HEK293 (cell line): ENCODE data around the gene PTTG2.

Source experiments
- CTCF ChIA-PET: fragments of 350-600 bp; formaldehyde crosslinking; extraction: SDS; loops from one replicate; lab custom pipeline; 2021; ENCODE audit warnings: antibody characterized with exemption; lab: Yijun Ruan, JAX
- POLR2A ChIA-PET: fragments of 300-600 bp; formaldehyde crosslinking; extraction: SDS; loops from one replicate; lab custom pipeline; 2020; ENCODE audit warnings: antibody characterized with exemption, inconsistent platforms; lab: Yijun Ruan, JAX
- H3K27ac ChIP-seq: fragments of 200-500 bp; sonication (Bioruptor generic); 2 replicates; pipeline ENCODE4 v1.5.1; 2014; ENCODE audit warnings: low read depth, low read length, control low read depth, inconsistent platforms; ENCODE audit errors: extremely low read depth
- H3K36me3 ChIP-seq, 2 experiments: fragments of 200-500 bp in 1 of 2; sonication (Bioruptor generic) in 1 of 2; 1 replicate in 1 of 2; 2 replicates in 1 of 2; pipeline ENCODE4 v1.5.1; 2014 to 2017; ENCODE audit warnings: inconsistent platforms in 2 of 2, low read length in 2 of 2; ENCODE audit not compliant: control insufficient read depth in 2 of 2, insufficient read depth in 1 of 2
- H3K4me1 ChIP-seq: fragments of 200-500 bp; sonication (Bioruptor generic); 2 replicates; pipeline ENCODE4 v1.5.1; 2014; ENCODE audit warnings: mild to moderate bottlenecking, low read length, inconsistent platforms; ENCODE audit not compliant: control insufficient read depth, insufficient read depth
- H3K4me3 ChIP-seq: 2 replicates; pipeline ENCODE4 v1.5.1; 2011; ENCODE audit warnings: low read depth, mild to moderate bottlenecking, control low read depth, low read length, moderate library complexity
- H3K9me3 ChIP-seq: fragments of 200-500 bp; sonication (Bioruptor generic); 2 replicates; pipeline ENCODE4 v1.5.1; 2014; ENCODE audit warnings: low read depth, low read length, inconsistent platforms; ENCODE audit not compliant: control insufficient read depth, insufficient read depth
- FEZF1 ChIP-seq: fragments of 450-650 bp; formaldehyde crosslinking; IDR thresholded peaks from 2 replicates; pipeline ENCODE4 v1.5.1; 2016; ENCODE audit warnings: missing biosample characterization, missing genetic modification characterization
- IKZF3 ChIP-seq: fragments of 450-650 bp; IDR thresholded peaks from 2 replicates; pipeline ENCODE4 v1.5.0; 2018; ENCODE audit warnings: missing biosample characterization, mild to moderate bottlenecking, missing genetic modification characterization, moderate library complexity
- KLF1 ChIP-seq: fragments of 450-650 bp; formaldehyde crosslinking; IDR thresholded peaks from 2 replicates; pipeline ENCODE4 v1.5.1; 2016; ENCODE audit warnings: missing biosample characterization, missing genetic modification characterization
- MEIS1 ChIP-seq: sonication (generic); formaldehyde crosslinking; IDR thresholded peaks from 2 replicates; pipeline ENCODE4 v1.8.1; 2022; ENCODE audit warnings: missing genetic modification reagents, mild to moderate bottlenecking, borderline replicate concordance
- OVOL3 ChIP-seq: fragments of 450-650 bp; formaldehyde crosslinking; IDR thresholded peaks from 2 replicates; pipeline ENCODE4 v1.5.1; 2016; ENCODE audit warnings: missing biosample characterization, missing genetic modification characterization
- RBAK ChIP-seq: fragments of 450-650 bp; formaldehyde crosslinking; IDR thresholded peaks from 2 replicates; pipeline ENCODE4 v1.5.1; 2016; ENCODE audit warnings: missing biosample characterization, missing genetic modification characterization
- ZBTB17 ChIP-seq: fragments of 450-650 bp; formaldehyde crosslinking; IDR thresholded peaks from 2 replicates; pipeline ENCODE4 v1.5.1; 2016; ENCODE audit warnings: missing biosample characterization, missing genetic modification characterization
- ZBTB20 ChIP-seq: fragments of 450-650 bp; formaldehyde crosslinking; IDR thresholded peaks from 2 replicates; pipeline ENCODE4 v1.5.1; 2016; ENCODE audit warnings: missing biosample characterization, missing genetic modification characterization
- ZBTB21 ChIP-seq: fragments of 450-650 bp; formaldehyde crosslinking; IDR thresholded peaks from 2 replicates; pipeline ENCODE4 v1.5.1; 2017; ENCODE audit warnings: missing biosample characterization, missing genetic modification characterization
- ZBTB49 ChIP-seq: fragments of 450-650 bp; formaldehyde crosslinking; IDR thresholded peaks from 2 replicates; pipeline ENCODE4 v1.5.1; 2016; ENCODE audit warnings: missing biosample characterization, missing genetic modification characterization, low read depth
- ZBTB8A ChIP-seq: fragments of 450-650 bp; formaldehyde crosslinking; IDR thresholded peaks from 2 replicates; pipeline ENCODE4 v1.5.1; 2016; ENCODE audit warnings: missing biosample characterization, missing genetic modification characterization
- ZFHX2 ChIP-seq: fragments of 450-650 bp; formaldehyde crosslinking; conservative IDR thresholded peaks from 2 replicates; pipeline ENCODE4 v1.5.1; 2016; ENCODE audit warnings: missing biosample characterization, missing genetic modification characterization
- ZFP69B ChIP-seq: fragments of 450-650 bp; formaldehyde crosslinking; IDR thresholded peaks from 2 replicates; pipeline ENCODE4 v1.5.1; 2016; ENCODE audit warnings: missing biosample characterization, missing genetic modification characterization
- ZNF10 ChIP-seq: fragments of 450-650 bp; formaldehyde crosslinking; IDR thresholded peaks from 2 replicates; pipeline ENCODE4 v1.5.1; 2017; ENCODE audit warnings: missing biosample characterization, missing genetic modification characterization
- ZNF169 ChIP-seq: fragments of 450-650 bp; formaldehyde crosslinking; IDR thresholded peaks from 2 replicates; pipeline ENCODE4 v1.5.1; 2016; ENCODE audit warnings: missing biosample characterization, missing genetic modification characterization
- ZNF175 ChIP-seq: fragments of 450-650 bp; formaldehyde crosslinking; IDR thresholded peaks from 2 replicates; pipeline ENCODE4 v1.5.1; 2016; ENCODE audit warnings: missing biosample characterization, missing genetic modification characterization
- ZNF214 ChIP-seq: fragments of 450-650 bp; formaldehyde crosslinking; IDR thresholded peaks from 2 replicates; pipeline ENCODE4 v1.5.1; 2017; ENCODE audit warnings: missing biosample characterization, mild to moderate bottlenecking, missing genetic modification characterization, borderline replicate concordance
- ZNF266 ChIP-seq: fragments of 450-650 bp; formaldehyde crosslinking; IDR thresholded peaks from 2 replicates; pipeline ENCODE4 v1.5.1; 2016; ENCODE audit warnings: missing biosample characterization, missing genetic modification characterization, low read depth
- ZNF274 ChIP-seq, 2 experiments: fragments of 200-500 bp in 1 of 2; fragments of 450-650 bp in 1 of 2; sonication (Bioruptor generic) in 1 of 2; formaldehyde crosslinking in 1 of 2; IDR thresholded peaks; 2 replicates each; pipeline versions ENCODE4 v1.5.1 to v1.6.1; 2014 to 2016; ENCODE audit warnings: borderline replicate concordance in 1 of 2, inconsistent platforms in 1 of 2, low read length in 1 of 2, missing biosample characterization in 1 of 2, missing genetic modification characterization in 1 of 2
- ZNF391 ChIP-seq: fragments of 450-650 bp; formaldehyde crosslinking; IDR thresholded peaks from 2 replicates; pipeline ENCODE4 v1.5.1; 2016; ENCODE audit warnings: low read depth, missing biosample characterization, missing genetic modification characterization, borderline replicate concordance
- ZNF544 ChIP-seq: fragments of 450-650 bp; formaldehyde crosslinking; IDR thresholded peaks from 2 replicates; pipeline ENCODE4 v1.5.0; 2017; ENCODE audit warnings: missing biosample characterization, missing genetic modification characterization
- ZNF830 ChIP-seq: fragments of 450-650 bp; IDR thresholded peaks from 2 replicates; pipeline ENCODE4 v1.5.0; 2018; ENCODE audit warnings: missing biosample characterization, missing genetic modification characterization, low read depth, mild to moderate bottlenecking, moderate library complexity
- ZNF837 ChIP-seq: fragments of 450-650 bp; formaldehyde crosslinking; IDR thresholded peaks from 2 replicates; pipeline ENCODE4 v1.5.1; 2016; ENCODE audit warnings: missing biosample characterization, missing genetic modification characterization
- ZSCAN18 ChIP-seq: fragments of 450-650 bp; formaldehyde crosslinking; IDR thresholded peaks from 2 replicates; pipeline ENCODE4 v1.5.1; 2016; ENCODE audit warnings: missing biosample characterization, missing genetic modification characterization
- TF ChIP-seq, protein P1 (sequence below): fragments of 450-650 bp; formaldehyde crosslinking; IDR thresholded peaks from 2 replicates; pipeline ENCODE4 v1.5.0; 2017; ENCODE audit warnings: missing biosample characterization, missing genetic modification characterization, borderline replicate concordance
- TF ChIP-seq, protein P2 (sequence below): fragments of 450-650 bp; formaldehyde crosslinking; IDR thresholded peaks from 2 replicates; pipeline ENCODE4 v1.5.1; 2016; ENCODE audit warnings: missing biosample characterization, missing genetic modification characterization

The PTTG2 gene

GRCh38 chr4:37977471-37978247, 17.5 kb downstream of the PTTG2 start:
- H3K27ac ChIP-seq: peak overlapping the region; percentile 51; the same call in 1 of the 2 replicates
- no peaks in the 10 kb centered on the region for H3K36me3 ChIP-seq
- POLR2A ChIA-PET: no interaction called here
- CTCF ChIA-PET: interaction anchor here (0.7 to 1.4 kb wide), 3 partner anchors 11 to 176 kb away, joined by 3 to 4 read pairs (median 4); no protein-coding TSS in a partner anchor
- H3K9me3 ChIP-seq: no peaks in the 10 kb centered on the region
- H3K4me3 ChIP-seq: peak overlapping the region; percentile 40
- peaks cover 3% of the 10 kb centered on the region; the same call in 1 of the 2 replicates for H3K4me1 ChIP-seq
- TF ChIP-seq ZNF10 (tag by site-specific recombination) (no peak), MEIS1 (CRISPR knock-in tag) (no peak), ZBTB49 (no peak), ZBTB20 (no peak), FEZF1 (tag by site-specific recombination) (no peak), ZNF544 (tag by site-specific recombination) (no peak), RBAK (tag by site-specific recombination) (no peak), ZNF214 (tag by site-specific recombination) (no peak), IKZF3 (tag by site-specific recombination) (no peak), ZSCAN18 (tag by site-specific recombination) (no peak), ZNF266 (tag by site-specific recombination) (no peak), ZBTB17 (tag by site-specific recombination) (0 out of 2 replicates have a peak, but pooled peaks have one; percentile 29), KLF1 (no peak), ZBTB21 (tag by site-specific recombination) (no peak), ZBTB8A (tag by site-specific recombination) (peak; percentile 93), ZNF274 (IDR thresholded peaks at IDR 0.05; ENCODE audit: low read length) (no peak), ZNF274 (tag by site-specific recombination; IDR thresholded peaks at IDR 0.05; ENCODE audit: borderline replicate concordance) (no peak), ZNF169 (tag by site-specific recombination) (no peak), ZFP69B (tag by site-specific recombination) (no peak), OVOL3 (tag by site-specific recombination) (no peak), ZNF391 (tag by site-specific recombination) (no peak), ZNF830 (tag by site-specific recombination) (no peak), ZNF175 (no peak), ZNF837 (tag by site-specific recombination) (no peak), ZFHX2 (tag by site-specific recombination) (no peak)
- TF ChIP-seq, protein P1, sequence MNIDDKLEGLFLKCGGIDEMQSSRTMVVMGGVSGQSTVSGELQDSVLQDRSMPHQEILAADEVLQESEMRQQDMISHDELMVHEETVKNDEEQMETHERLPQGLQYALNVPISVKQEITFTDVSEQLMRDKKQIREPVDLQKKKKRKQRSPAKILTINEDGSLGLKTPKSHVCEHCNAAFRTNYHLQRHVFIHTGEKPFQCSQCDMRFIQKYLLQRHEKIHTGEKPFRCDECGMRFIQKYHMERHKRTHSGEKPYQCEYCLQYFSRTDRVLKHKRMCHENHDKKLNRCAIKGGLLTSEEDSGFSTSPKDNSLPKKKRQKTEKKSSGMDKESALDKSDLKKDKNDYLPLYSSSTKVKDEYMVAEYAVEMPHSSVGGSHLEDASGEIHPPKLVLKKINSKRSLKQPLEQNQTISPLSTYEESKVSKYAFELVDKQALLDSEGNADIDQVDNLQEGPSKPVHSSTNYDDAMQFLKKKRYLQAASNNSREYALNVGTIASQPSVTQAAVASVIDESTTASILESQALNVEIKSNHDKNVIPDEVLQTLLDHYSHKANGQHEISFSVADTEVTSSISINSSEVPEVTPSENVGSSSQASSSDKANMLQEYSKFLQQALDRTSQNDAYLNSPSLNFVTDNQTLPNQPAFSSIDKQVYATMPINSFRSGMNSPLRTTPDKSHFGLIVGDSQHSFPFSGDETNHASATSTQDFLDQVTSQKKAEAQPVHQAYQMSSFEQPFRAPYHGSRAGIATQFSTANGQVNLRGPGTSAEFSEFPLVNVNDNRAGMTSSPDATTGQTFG (tag by site-specific recombination): no peak
- TF ChIP-seq, protein P2, sequence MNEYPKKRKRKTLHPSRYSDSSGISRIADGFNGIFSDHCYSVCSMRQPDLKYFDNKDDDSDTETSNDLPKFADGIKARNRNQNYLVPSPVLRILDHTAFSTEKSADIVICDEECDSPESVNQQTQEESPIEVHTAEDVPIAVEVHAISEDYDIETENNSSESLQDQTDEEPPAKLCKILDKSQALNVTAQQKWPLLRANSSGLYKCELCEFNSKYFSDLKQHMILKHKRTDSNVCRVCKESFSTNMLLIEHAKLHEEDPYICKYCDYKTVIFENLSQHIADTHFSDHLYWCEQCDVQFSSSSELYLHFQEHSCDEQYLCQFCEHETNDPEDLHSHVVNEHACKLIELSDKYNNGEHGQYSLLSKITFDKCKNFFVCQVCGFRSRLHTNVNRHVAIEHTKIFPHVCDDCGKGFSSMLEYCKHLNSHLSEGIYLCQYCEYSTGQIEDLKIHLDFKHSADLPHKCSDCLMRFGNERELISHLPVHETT (tag by site-specific recombination): no peak
